Kidney epithelial cell (primary cell): ENCODE data around the gene SMKR1. TPM values are rescaled to one million over a fixed set of nuclear protein-coding genes. Genes with fewer than 3 reads are reported as not detected.

ENCODE experiments used
- DNase-seq: peaks from one replicate; pipeline ENCODE4 v3.0.0-alpha.2; 2010; ENCODE audit warnings: low read depth
- H3K27me3 ChIP-seq: 2 replicates; pipeline ENCODE4 v1.6.0; 2011; ENCODE audit warnings: low read length; ENCODE audit not compliant: control insufficient read depth, insufficient read depth
- H3K36me3 ChIP-seq: 2 replicates; pipeline ENCODE4 v1.5.1; 2011; ENCODE audit warnings: low read length; ENCODE audit not compliant: control insufficient read depth, insufficient read depth
- H3K4me3 ChIP-seq: 2 replicates; pipeline ENCODE4 v1.5.1; 2011; ENCODE audit warnings: low read depth, mild to moderate bottlenecking, control low read depth, low read length
- CTCF ChIP-seq: IDR thresholded peaks from 2 replicates; pipeline ENCODE4 v1.5.1; 2011; ENCODE audit warnings: mild to moderate bottlenecking, moderate library complexity, low read length, control low read depth, inconsistent platforms; ENCODE audit not compliant: insufficient read depth, poor library complexity, severe bottlenecking
- total RNA-seq: library from RNA; depleted of rRNA; stranded (reverse); fragments of >200 nt; gene quantifications from 2 replicates; pipeline ENCODE4 v1.2.3, GENCODE V29; 2015

Gene SMKR1
- total RNA-seq, 1 donor from 2014 or later = not detected

DNA sequence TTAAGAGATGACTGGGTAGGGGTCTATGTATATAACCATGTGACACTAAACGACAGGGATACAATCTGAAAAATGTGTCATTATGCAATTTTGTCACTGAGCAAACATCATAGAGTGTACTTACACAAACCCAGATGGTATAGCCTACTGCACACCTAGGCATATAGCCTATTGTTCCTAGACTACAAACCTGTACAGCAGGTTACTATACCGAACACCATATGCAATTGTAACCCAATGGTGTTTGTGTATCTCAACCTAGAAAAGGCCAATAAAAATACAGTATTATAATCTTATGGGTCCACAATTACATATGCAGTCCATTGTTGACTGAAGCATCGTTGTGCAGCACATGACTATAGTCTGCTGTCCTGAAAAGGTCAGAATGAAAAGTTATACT lies 45.2 kb upstream of the SMKR1 start:
- Histone ChIP-seq H3K36me3 (no peaks in the 10 kb centered on the region), H3K4me3 (no peak overlapping the region), H3K27me3 (no peaks in the 10 kb centered on the region)
- DNase-seq = no peak
- no peak for TF ChIP-seq CTCF

DNA sequence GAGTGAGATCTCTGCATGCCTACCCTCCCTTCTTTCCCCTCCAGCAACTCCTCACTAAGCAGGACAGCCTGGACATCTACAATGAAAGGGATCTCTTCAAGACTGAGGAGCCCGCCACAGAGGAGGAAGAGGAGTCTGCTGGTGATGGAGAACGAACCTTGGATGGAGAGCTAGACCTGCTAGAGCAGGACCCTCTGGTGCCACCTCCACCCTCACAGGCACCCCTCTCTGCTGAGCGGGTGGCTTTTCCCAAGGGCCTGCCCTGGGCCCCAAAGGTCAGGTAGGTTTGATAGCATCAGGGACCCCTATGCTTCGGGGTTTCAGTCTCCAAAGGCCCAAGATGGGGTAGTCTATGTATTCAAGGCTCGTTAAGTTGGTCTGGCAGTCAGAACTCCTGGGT lies 44.2 kb upstream of the SMKR1 start:
- Histone ChIP-seq H3K27me3 (no peaks in the 10 kb centered on the region), H3K36me3 (no peaks in the 10 kb centered on the region), H3K4me3 (no peak overlapping the region)
- no peak for DNase-seq
- TF ChIP-seq CTCF = no peak

- no peaks in the 10 kb centered on the region for H3K36me3 ChIP-seq
- H3K4me3 ChIP-seq = no peak overlapping the region
- TF ChIP-seq CTCF = no peak
- H3K27me3 ChIP-seq = no peaks in the 10 kb centered on the region
- no peak for DNase-seq
These were observed 40.5 kb upstream of the SMKR1 start for GRCh38 chr7:129461809-129462208.

GRCh38 chr7:129462420-129462819 lies 39.9 kb upstream of the SMKR1 start:
- no peaks in the 10 kb centered on the region for H3K27me3 ChIP-seq
- TF ChIP-seq CTCF = no peak

DNA sequence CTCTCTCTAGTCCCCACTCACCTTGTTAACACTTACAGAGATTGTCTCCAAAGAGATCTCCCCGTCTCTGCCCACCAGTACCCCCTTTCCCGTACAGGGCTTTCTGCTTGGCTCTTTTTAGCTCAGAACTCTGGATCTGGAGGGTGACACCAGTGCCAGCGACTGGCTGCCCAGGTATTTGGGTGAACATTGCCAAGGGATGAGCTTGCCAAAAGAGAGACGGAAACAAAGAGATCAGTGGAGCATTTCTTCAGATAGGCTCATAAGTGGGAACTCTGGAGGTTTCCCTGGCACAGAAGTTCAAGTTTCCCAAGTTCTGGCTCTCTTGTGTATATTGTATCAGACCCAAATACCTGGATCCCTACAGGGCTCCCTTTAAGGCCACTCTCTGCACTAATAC lies 38.1 kb upstream of the SMKR1 start:
- H3K4me3 ChIP-seq = no peak overlapping the region
- TF ChIP-seq CTCF = no peak
- no peaks in the 10 kb centered on the region for H3K36me3 ChIP-seq
- DNase-seq = no peak
- no peaks in the 10 kb centered on the region for H3K27me3 ChIP-seq

More at GRCh38 chr7:129462420-129462819, 39.9 kb upstream of the SMKR1 start:
- DNase-seq = no peak
- no peak overlapping the region for H3K4me3 ChIP-seq
- H3K36me3 ChIP-seq = no peaks in the 10 kb centered on the region

GRCh38 chr7:129465080-129465479 lies 37.3 kb upstream of the SMKR1 start:
- Histone ChIP-seq H3K4me3 (no peak overlapping the region), H3K36me3 (no peaks in the 10 kb centered on the region)

More at GRCh38 chr7:129465080-129465479, 37.3 kb upstream of the SMKR1 start:
- TF ChIP-seq CTCF = no peak
- DNase-seq = no peak
- H3K27me3 ChIP-seq = no peaks in the 10 kb centered on the region
